ENCODE measurements around the gene CTSA. TPM values are rescaled to one million over a fixed set of nuclear protein-coding genes. Genes with fewer than 3 reads are reported as not detected.
A peak's percentile ranks its signal among the peaks of the same experiment; 100 is the strongest.
"Not testable (repeated sequence)": the region's sequence is repeated elsewhere in the genome, so short reads cannot be mapped to it uniquely, and the experiment has no call there.

Gene CTSA
- polyA plus RNA-seq, 1 donor, result 63.9 TPM

GRCh38 chr20:45918182-45918737 lies 27.1 kb downstream of the CTSA start:
- DNase-seq (ENCODE audit: low read depth), result no peak

- no peak for DNase-seq (ENCODE audit: low read depth)
These were observed 27.8 kb downstream of the CTSA start for GRCh38 chr20:45918779-45919537.

- DNase-seq (ENCODE audit: low read depth), result no peak
These were observed 28.6 kb downstream of the CTSA start for GRCh38 chr20:45919542-45920399.

GRCh38 chr20:45920462-45921336 lies 29.6 kb downstream of the CTSA start:
- no peak for DNase-seq (ENCODE audit: low read depth)

- no peak for DNase-seq (ENCODE audit: low read depth)
These were observed 30.4 kb downstream of the CTSA start for GRCh38 chr20:45921337-45922189.

GRCh38 chr20:45924391-45925261 lies 33.5 kb downstream of the CTSA start:
- DNase-seq (ENCODE audit: low read depth), result no peak

GRCh38 chr20:45925821-45926506 lies 34.8 kb downstream of the CTSA start:
- no peak for DNase-seq (ENCODE audit: low read depth)

GRCh38 chr20:45926731-45927070 lies 35.6 kb downstream of the CTSA start:
- DNase-seq (ENCODE audit: low read depth), result no peak

GRCh38 chr20:45927071-45927878 lies 36.1 kb downstream of the CTSA start:
- DNase-seq (ENCODE audit: low read depth), result no peak

- DNase-seq (ENCODE audit: low read depth), result not testable (repeated sequence)
These were observed 40.5 kb downstream of the CTSA start for GRCh38 chr20:45931680-45932079.

GRCh38 chr20:45933266-45934045 lies 42.3 kb downstream of the CTSA start:
- DNase-seq (ENCODE audit: low read depth), result no peak

- no peak for DNase-seq (ENCODE audit: low read depth)
These were observed 43.0 kb downstream of the CTSA start for GRCh38 chr20:45934046-45934585.

GRCh38 chr20:45934586-45935415 lies 43.7 kb downstream of the CTSA start, which contains the start of gene PCIF1:
Gene PCIF1, plus strand, starts transcription at chr20:45934683. Its CDS starts 4,317 bp downstream, at chr20:45939000.
- DNase-seq (ENCODE audit: low read depth), result peak; percentile 98

GRCh38 chr20:45935416-45936046 lies 44.4 kb downstream of the CTSA start:
- DNase-seq (ENCODE audit: low read depth), result no peak

- DNase-seq (ENCODE audit: low read depth), result no peak
These were observed 46.6 kb downstream of the CTSA start for GRCh38 chr20:45937765-45938164.
